Ammon's horn (tissue), 1 donor: ENCODE measurements around the gene HNRNPUL2.
A peak's percentile ranks its signal among the peaks of the same experiment; 100 is the strongest.

Experiments used
- DNase-seq: peaks from one replicate; pipeline ENCODE4 v3.0.0-alpha.2; 2016; ENCODE audit warnings: low spot score

Gene HNRNPUL2

GRCh38 chr11:62726915-62727164 is 417 bp downstream of the HNRNPUL2 start:
- DNase-seq, result no peak

GRCh38 chr11:62726156-62726914 is 922 bp downstream of the HNRNPUL2 start:
- DNase-seq, result peak; percentile 14

GRCh38 chr11:62725646-62726045 is 1.6 kb downstream of the HNRNPUL2 start:
- DNase-seq, result no peak

DNA sequence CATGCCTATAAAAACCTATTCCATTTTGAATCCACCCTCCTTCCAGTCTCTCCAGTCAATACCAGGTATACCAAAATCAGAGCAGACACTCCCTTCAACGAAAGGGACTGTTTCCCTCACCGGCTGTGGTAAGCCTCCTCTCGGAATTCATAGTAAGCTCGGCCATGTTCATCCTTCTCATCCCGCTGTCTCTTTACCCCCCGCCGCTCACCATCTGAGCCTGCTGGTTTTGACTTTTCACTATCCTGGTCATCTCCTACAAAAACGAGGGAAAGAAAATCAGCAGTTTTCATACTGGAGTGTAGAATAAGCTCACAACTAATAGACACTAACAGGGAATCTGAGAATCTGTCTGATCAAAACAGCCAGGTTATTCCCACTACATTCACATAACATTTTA is 3.1 kb downstream of the HNRNPUL2 start:
- DNase-seq, result no peak

- DNase-seq, result no peak
Measured at GRCh38 chr11:62721994-62722393, 5.3 kb downstream of the HNRNPUL2 start.

DNA sequence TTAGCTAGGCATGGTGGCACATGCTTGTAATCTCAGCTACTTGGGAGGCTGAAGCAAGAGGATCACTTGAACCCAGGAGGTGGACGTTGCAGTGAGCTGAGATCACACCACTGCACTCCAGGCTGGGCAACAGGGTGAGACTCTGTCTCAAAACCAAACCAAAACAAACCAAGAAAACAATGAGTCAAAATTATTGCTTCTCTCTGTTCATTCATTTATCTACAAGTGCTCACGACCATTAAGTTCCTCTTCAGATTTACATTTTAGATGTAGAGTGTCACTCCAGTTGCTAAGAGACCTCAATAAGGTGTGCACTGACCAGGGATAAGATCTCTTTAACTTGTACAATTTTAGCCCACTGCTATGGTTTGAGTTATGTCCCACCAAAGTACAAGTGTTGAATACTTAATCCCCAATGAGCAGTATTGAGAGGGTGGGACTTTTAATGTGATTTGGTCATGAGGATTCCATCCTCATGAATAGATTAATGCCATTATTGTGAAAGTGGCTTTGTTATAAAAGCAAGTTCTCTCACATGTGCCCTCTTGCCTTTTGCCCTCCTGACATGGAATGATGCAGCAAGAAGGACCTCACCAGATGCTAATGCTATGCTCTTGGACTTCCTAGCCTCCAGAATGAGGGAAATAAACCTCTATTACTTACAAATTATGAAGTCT is 7.8 kb downstream of the HNRNPUL2 start:
- DNase-seq, result no peak

GRCh38 chr11:62716816-62717215 is 10.4 kb downstream of the HNRNPUL2 start:
- DNase-seq, result no peak

DNA sequence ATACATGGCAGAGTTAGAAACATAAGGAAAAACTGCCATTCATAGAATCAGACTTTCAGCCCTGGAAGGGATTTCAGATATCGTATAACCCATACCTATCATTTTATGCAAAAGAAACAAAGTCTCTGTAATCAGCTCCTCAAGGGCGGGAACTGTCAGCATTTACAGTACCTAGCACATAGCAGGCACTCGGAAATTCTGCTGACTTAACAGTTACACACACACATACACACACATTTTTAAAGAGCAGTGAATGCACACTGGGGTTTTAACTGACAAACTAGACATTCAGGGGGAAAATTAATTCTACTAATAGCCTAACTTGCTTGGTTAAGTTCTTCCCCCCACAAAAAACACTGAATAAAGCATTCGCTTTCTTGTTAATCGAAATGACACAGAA is 11.1 kb downstream of the HNRNPUL2 start:
- DNase-seq, result no peak

- DNase-seq, result no peak
Measured at GRCh38 chr11:62715150-62716130, 11.8 kb downstream of the HNRNPUL2 start.

DNA sequence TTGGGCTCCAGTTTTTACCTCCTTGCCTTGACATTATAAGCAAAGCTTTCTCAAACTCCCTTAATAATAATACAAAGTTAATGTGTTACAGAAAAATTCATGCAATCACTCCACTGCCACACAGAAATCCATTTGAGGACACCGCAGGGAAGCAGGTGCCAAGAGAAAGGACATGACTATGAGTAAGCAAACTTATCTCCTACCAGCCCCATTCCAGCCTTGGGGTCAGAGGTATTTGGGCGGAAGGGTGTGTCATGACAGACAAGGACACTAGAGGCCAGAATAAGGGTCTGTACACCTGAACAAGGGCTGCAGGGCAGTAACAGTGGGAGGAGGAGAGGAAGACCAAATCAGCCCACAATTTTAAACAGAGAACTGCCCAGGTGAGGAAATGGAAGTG is 13.9 kb downstream of the HNRNPUL2 start:
- DNase-seq, result no peak

DNA sequence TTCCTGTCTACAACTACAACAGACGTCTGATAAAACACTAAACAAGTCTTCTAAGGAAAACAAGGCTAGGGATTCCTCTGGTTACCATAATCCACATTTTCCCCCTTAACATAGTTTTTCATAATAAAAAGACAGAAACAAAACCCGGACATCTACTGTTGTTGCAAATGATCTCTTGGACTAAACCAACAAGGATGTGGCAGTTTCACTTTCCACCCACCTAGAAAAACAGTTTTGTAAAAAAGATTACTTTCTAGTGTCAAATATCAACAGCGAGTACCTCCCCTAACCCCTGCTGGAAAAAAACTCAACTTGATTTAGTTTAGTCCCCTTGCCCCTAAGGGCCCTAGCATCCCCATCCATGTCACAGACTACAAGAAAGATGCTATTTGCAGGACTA is 14.4 kb downstream of the HNRNPUL2 start:
- no peak for DNase-seq

DNA sequence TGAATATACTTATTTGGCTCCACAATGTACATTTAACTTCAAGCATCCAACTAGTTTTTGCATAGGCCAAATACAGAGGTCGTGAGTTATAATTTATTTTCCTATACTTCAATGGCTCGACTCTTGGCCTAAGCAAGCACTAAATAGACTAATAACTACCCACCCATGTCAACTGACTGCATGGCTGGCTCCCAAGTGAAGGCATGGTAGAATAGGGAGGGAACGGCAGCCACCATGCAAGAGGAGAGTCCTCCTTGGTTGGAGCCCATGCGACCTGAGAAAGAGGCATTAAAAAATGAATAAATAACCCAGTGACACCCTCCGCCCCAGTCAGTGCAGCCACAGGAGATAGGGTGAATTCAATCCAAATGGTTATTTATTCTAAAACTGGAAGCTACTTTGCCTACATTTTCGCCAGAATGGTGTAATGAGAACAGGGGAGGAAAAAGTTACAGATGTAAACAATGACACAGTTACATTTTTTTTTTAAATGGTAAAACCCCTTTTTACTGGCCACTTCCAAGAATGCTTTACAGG is 14.9 kb downstream of the HNRNPUL2 start:
- DNase-seq, result no peak

GRCh38 chr11:62710001-62710345 is 17.3 kb downstream of the HNRNPUL2 start:
- no peak for DNase-seq

DNA sequence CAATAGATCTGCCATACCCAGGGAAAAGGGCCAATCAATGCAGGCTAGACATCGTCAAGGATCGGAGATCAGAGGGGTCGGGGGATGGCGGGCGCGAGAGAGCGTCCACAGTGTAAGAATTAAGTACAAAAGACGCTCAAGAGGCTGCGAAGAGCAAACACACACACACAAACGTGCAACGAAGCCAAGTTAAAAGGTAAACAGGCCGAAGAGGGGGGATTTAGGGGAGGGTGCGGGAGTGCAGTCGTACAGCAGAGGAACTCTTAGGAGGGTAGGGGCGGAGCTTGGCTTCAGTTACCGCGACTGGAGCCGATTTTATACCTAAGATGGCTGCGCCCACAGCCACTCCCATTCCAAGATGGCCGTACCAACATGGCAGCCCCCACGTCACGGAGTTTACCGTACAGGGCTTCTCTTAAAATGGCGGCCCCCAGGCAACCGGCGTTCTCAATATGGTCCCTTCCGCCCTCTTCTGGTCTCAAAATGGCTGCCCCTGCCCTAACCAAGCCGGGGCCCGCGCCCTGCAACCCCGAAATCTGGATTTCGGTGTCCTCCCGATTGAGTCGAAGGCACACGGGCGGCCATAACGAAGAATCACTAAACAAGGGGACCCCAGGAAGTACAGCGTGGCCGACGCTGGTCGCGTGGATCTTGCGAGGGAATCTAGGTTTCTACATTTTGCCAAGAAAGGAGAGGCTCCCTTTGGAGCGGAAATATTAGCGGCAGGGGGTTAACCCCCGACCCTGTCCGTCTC is 17.8 kb downstream of the HNRNPUL2 start:
- peak; percentile 99 for DNase-seq

- peak; percentile 18 for DNase-seq
Measured at GRCh38 chr11:62708793-62709192, 18.5 kb downstream of the HNRNPUL2 start.

GRCh38 chr11:62708392-62708791 is 18.9 kb downstream of the HNRNPUL2 start:
- DNase-seq, result peak; percentile 11

GRCh38 chr11:62707277-62707861 is 19.9 kb downstream of the HNRNPUL2 start, which contains the start of the genes BSCL2 and GNG3:
TSS of gene BSCL2 (minus strand) at chr11:62707424. CDS start at chr11:62707195, 229 bp downstream.
TSS of gene GNG3 (plus strand) at chr11:62707676. CDS start at chr11:62708296, 620 bp downstream.
- DNase-seq, result peak; percentile 91

- DNase-seq, result peak; percentile 11
Measured at GRCh38 chr11:62706850-62707247, 20.4 kb downstream of the HNRNPUL2 start.

- peak; percentile 97 for DNase-seq
Measured at GRCh38 chr11:62705880-62706849, 21.1 kb downstream of the HNRNPUL2 start.

DNA sequence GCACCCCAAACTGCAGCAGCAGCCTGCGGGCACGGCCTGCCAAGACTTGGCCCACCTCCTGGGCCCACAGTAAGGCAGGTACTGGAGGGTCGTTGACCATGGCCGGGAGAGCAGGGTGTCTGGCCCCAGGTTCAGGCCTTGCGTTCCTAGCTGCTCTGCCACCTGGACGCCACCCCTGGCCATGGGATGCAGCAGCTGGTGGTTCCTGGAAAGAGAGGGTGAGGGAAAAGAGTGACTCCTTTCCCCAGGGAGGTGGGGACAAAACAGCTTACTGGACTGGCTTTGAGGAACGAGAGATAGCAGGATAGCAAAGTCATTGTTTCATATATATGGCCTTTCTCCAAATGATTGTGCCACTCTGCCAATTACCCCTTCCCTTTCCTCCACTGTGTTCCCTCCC is 21.8 kb downstream of the HNRNPUL2 start:
- peak; percentile 11 for DNase-seq
